ENCODE measurements around the gene SDCCAG8. TPM values are rescaled to one million over a fixed set of nuclear protein-coding genes. Genes with fewer than 3 reads are reported as not detected.

The SDCCAG8 gene
- total RNA-seq, 2 donors from 2014 or later = 41.7 to 55.6 TPM

- H3K27me3 ChIP-seq (replicated peaks; ENCODE audit: insufficient read depth) = no peaks in the 10 kb centered on the region
- no peaks in the 10 kb centered on the region for H3K4me1 ChIP-seq (replicated peaks)
- 95% methylated on average over 7 of the region's 7 CpGs for WGBS
- intact Hi-C loops (cut with DNase I) = no loop called here
- DNase-seq (ENCODE audit: low spot score) = no peak
- no peak overlapping the region for H3K4me3 ChIP-seq
- TF ChIP-seq CTCF (IDR thresholded peaks at IDR 0.05) = no peak
- no peak for TF ChIP-seq POLR2AphosphoS5 (IDR thresholded peaks at IDR 0.05)
- TF ChIP-seq POLR2A (IDR thresholded peaks at IDR 0.05) = no peak
- no peak overlapping the region for H3K27ac ChIP-seq
- H3K36me3 ChIP-seq = no peaks in the 10 kb centered on the region
- H3K9me3 ChIP-seq = no peaks in the 10 kb centered on the region
Observed at GRCh38 chr1:243526180-243526579, 270.3 kb downstream of the SDCCAG8 start.

- no peak for TF ChIP-seq POLR2AphosphoS5 (IDR thresholded peaks at IDR 0.05)
- TF ChIP-seq POLR2A (IDR thresholded peaks at IDR 0.05) = no peak
- no peak for TF ChIP-seq CTCF (IDR thresholded peaks at IDR 0.05)
- 100% methylated on average over 2 of the region's 2 CpGs for WGBS
- no peaks in the 10 kb centered on the region for H3K4me1 ChIP-seq (replicated peaks)
- no peaks in the 10 kb centered on the region for H3K27me3 ChIP-seq (replicated peaks; ENCODE audit: insufficient read depth)
- H3K36me3 ChIP-seq = no peaks in the 10 kb centered on the region
- H3K4me3 ChIP-seq = no peak overlapping the region
- no peaks in the 10 kb centered on the region for H3K9me3 ChIP-seq
- intact Hi-C loops (cut with DNase I) = no loop called here
- no peak overlapping the region for H3K27ac ChIP-seq
- no peak for DNase-seq (ENCODE audit: low spot score)
Observed at GRCh38 chr1:243528459-243529121, 272.7 kb downstream of the SDCCAG8 start.

GRCh38 chr1:243529512-243529911 lies 273.7 kb downstream of the SDCCAG8 start:
- no peak overlapping the region for H3K27ac ChIP-seq
- no peak for TF ChIP-seq POLR2A (IDR thresholded peaks at IDR 0.05)
- TF ChIP-seq POLR2AphosphoS5 (IDR thresholded peaks at IDR 0.05) = no peak
- TF ChIP-seq CTCF (IDR thresholded peaks at IDR 0.05) = no peak
- H3K27me3 ChIP-seq (replicated peaks; ENCODE audit: insufficient read depth) = no peaks in the 10 kb centered on the region
- WGBS = 98% methylated on average over 4 of the region's 4 CpGs
- no peaks in the 10 kb centered on the region for H3K36me3 ChIP-seq
- intact Hi-C loops (cut with DNase I) = no loop called here
- H3K9me3 ChIP-seq = no peaks in the 10 kb centered on the region
- no peak overlapping the region for H3K4me3 ChIP-seq
- DNase-seq (ENCODE audit: low spot score) = no peak
- H3K4me1 ChIP-seq (replicated peaks) = no peaks in the 10 kb centered on the region

- 97% methylated on average over 1 of the region's 1 CpG for WGBS
- Histone ChIP-seq H3K4me1 (replicated peaks) (no peaks in the 10 kb centered on the region), H3K4me3 (no peak overlapping the region), H3K27me3 (replicated peaks; ENCODE audit: insufficient read depth) (no peaks in the 10 kb centered on the region), H3K36me3 (no peaks in the 10 kb centered on the region), H3K27ac (no peak overlapping the region), H3K9me3 (no peaks in the 10 kb centered on the region)
- intact Hi-C loops (cut with DNase I) = no loop called here
- TF ChIP-seq CTCF (IDR thresholded peaks at IDR 0.05) (no peak), POLR2A (IDR thresholded peaks at IDR 0.05) (no peak), POLR2AphosphoS5 (IDR thresholded peaks at IDR 0.05) (no peak)
- no peak for DNase-seq (ENCODE audit: low spot score)
Observed at GRCh38 chr1:243535014-243535413, 279.2 kb downstream of the SDCCAG8 start.

GRCh38 chr1:243539636-243540035 lies 283.8 kb downstream of the SDCCAG8 start:
- Histone ChIP-seq H3K27me3 (replicated peaks; ENCODE audit: insufficient read depth) (no peaks in the 10 kb centered on the region), H3K4me1 (replicated peaks) (no peaks in the 10 kb centered on the region), H3K36me3 (no peaks in the 10 kb centered on the region), H3K9me3 (no peaks in the 10 kb centered on the region), H3K4me3 (no peak overlapping the region), H3K27ac (no peak overlapping the region)
- TF ChIP-seq CTCF (IDR thresholded peaks at IDR 0.05) (no peak), POLR2A (IDR thresholded peaks at IDR 0.05) (no peak), POLR2AphosphoS5 (IDR thresholded peaks at IDR 0.05) (no peak)
- no peak for DNase-seq (ENCODE audit: low spot score)
- intact Hi-C loops (cut with DNase I) = no loop called here
